Natural killer cell (primary cell): ENCODE data around the gene KLHL12. TPM values are rescaled to one million over a fixed set of nuclear protein-coding genes. Genes with fewer than 3 reads are reported as not detected.

Experiments
- ATAC-seq, 3 donors: fragments of 150-1000 bp in 2 of 3; fragments of 200-7000 bp in 1 of 3; cut with Tn5 transposase; 1 replicate in 1 of 3; 2 replicates in 2 of 3; pipeline ENCODE4 v1.10.0; 2021; ENCODE audit warnings: mild to moderate bottlenecking in 2 of 3, moderate library complexity in 2 of 3
- DNase-seq, 2 donors: peaks; one replicate each; pipeline versions ENCODE4 v3.0.0 to v3.0.0-alpha.2; 2013 to 2021; ENCODE audit warnings: mixed read lengths in 1 of 2
- H3K27ac ChIP-seq: one replicate; pipeline ENCODE4 v1.5.1; 2013; ENCODE audit warnings: mild to moderate bottlenecking, low read length
- H3K27me3 ChIP-seq: one replicate; pipeline ENCODE4 v1.6.1; 2013; ENCODE audit warnings: low read length; ENCODE audit not compliant: control insufficient read depth, insufficient read depth
- H3K36me3 ChIP-seq: one replicate; pipeline ENCODE4 v1.6.1; 2013; ENCODE audit warnings: low read length; ENCODE audit not compliant: control insufficient read depth, insufficient read depth
- H3K4me1 ChIP-seq: one replicate; pipeline ENCODE4 v1.6.1; 2013; ENCODE audit warnings: low read length; ENCODE audit not compliant: control insufficient read depth, insufficient read depth
- H3K4me3 ChIP-seq: one replicate; pipeline ENCODE4 v1.5.1; 2013; ENCODE audit warnings: low read length
- H3K9me3 ChIP-seq: one replicate; pipeline ENCODE4 v1.6.1; 2013; ENCODE audit warnings: low read length; ENCODE audit not compliant: control insufficient read depth, insufficient read depth
- H3K27ac Mint-ChIP-seq, 2 donors: one replicate each; pipeline ENCODE4 v1.8.0; 2022; ENCODE audit warnings: mild to moderate bottlenecking in 2 of 2, mixed read lengths in 2 of 2, moderate library complexity in 1 of 2
- H3K27me3 Mint-ChIP-seq, 2 donors: one replicate each; pipeline ENCODE4 v1.8.0; 2022; ENCODE audit warnings: low read depth in 2 of 2, mixed read lengths in 2 of 2
- H3K36me3 Mint-ChIP-seq: one replicate; pipeline ENCODE4 v1.8.0; 2022; ENCODE audit warnings: mixed read lengths
- H3K4me1 Mint-ChIP-seq, 2 donors: one replicate each; pipeline ENCODE4 v1.8.0; 2022; ENCODE audit warnings: mixed read lengths in 2 of 2
- H3K4me3 Mint-ChIP-seq: one replicate; pipeline ENCODE4 v1.8.0; 2022; ENCODE audit warnings: mild to moderate bottlenecking, moderate library complexity, mixed read lengths
- H3K9me3 Mint-ChIP-seq, 2 donors: one replicate each; pipeline ENCODE4 v1.8.0; 2022; ENCODE audit warnings: mixed read lengths in 2 of 2
- WGBS: methylation state at CpG from one replicate; pipeline ENCODE4 v1.1.7; 2013; ENCODE audit warnings: missing lambda C conversion rate; ENCODE audit not compliant: insufficient coverage; 5-methylcytosine and 5-hydroxymethylcytosine counted together
- intact Hi-C: fragments of 100-400 bp; cut with micrococcal nuclease; formaldehyde crosslinking; loops from one replicate; pipeline ENCODE4 v1.14.2; 2022
- total RNA-seq, 4 donors: library from RNA; stranded (reverse); fragments of 120-200 nt in 1 of 4; gene quantifications; one replicate each; pipeline versions ENCODE4 v1.2.3 to v1.2.4, GENCODE V29; 2013 to 2022
- TF ChIP-seq, protein P1 (sequence below): fragments of 200-600 bp; IDR thresholded peaks from one replicate; pipeline ENCODE4 v1.8.0; 2022; ENCODE audit warnings: antibody characterized with exemption

Gene KLHL12
- total RNA-seq, 3 donors from 2014 or later (not counting 1 experiment from before 2014, with no cell fraction given) = 19.2 to 23.2 (median 22.6) TPM

- under 1% methylated on average over 84 of the region's 84 CpGs for WGBS
- no peaks in the 10 kb centered on the region for H3K9me3 Mint-ChIP-seq
- peak within 1 kb of the TSS; percentile 75 for H3K4me3 ChIP-seq
- H3K27me3 Mint-ChIP-seq = no peaks in the 10 kb centered on the region
- peaks cover 9% of the 10 kb centered on the region for H3K4me1 ChIP-seq
- peak within 1 kb of the TSS; percentile 87 for H3K27ac ChIP-seq
- intact Hi-C loops = loop anchor here (2.0 to 5.0 kb wide), 4 partner anchors 38 to 109 kb away; partner anchors contain the start of genes ADIPOR1, KLHL12 and PCAT6
- peak; percentile 96 to 98 for DNase-seq
- TF ChIP-seq, protein P1, sequence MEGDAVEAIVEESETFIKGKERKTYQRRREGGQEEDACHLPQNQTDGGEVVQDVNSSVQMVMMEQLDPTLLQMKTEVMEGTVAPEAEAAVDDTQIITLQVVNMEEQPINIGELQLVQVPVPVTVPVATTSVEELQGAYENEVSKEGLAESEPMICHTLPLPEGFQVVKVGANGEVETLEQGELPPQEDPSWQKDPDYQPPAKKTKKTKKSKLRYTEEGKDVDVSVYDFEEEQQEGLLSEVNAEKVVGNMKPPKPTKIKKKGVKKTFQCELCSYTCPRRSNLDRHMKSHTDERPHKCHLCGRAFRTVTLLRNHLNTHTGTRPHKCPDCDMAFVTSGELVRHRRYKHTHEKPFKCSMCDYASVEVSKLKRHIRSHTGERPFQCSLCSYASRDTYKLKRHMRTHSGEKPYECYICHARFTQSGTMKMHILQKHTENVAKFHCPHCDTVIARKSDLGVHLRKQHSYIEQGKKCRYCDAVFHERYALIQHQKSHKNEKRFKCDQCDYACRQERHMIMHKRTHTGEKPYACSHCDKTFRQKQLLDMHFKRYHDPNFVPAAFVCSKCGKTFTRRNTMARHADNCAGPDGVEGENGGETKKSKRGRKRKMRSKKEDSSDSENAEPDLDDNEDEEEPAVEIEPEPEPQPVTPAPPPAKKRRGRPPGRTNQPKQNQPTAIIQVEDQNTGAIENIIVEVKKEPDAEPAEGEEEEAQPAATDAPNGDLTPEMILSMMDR = no peak
- H3K4me3 Mint-ChIP-seq = peak within 1 kb of the TSS; percentile 97
- H3K9me3 ChIP-seq = no peaks in the 10 kb centered on the region
- peak; percentile 91 to 96 (median 91) for ATAC-seq
- H3K27me3 ChIP-seq = no peaks in the 10 kb centered on the region
- H3K36me3 Mint-ChIP-seq = peaks cover 13% of the 10 kb centered on the region
- peaks cover 24% of the 10 kb centered on the region for H3K36me3 ChIP-seq
- H3K27ac Mint-ChIP-seq = peak within 1 kb of the TSS; percentile 91 to 95
- peaks cover 14 to 27% of the 10 kb centered on the region in 2 donors for H3K4me1 Mint-ChIP-seq
Measured at GRCh38 chr1:202888531-202889360, 38.3 kb downstream of the KLHL12 start, which contains the start of gene RABIF. RABIF (minus strand) TSS chr1:202889149; CDS start chr1:202889098, 51 bp downstream.

GRCh38 chr1:202888221-202888530 lies 38.9 kb downstream of the KLHL12 start:
- Mint-ChIP-seq H3K27ac (peak overlapping the region; percentile 91 to 95), H3K4me1 (peaks cover 20 to 32% of the 10 kb centered on the region in 2 donors), H3K4me3 (peak overlapping the region; percentile 89), H3K36me3 (peaks cover 13% of the 10 kb centered on the region), H3K9me3 (no peaks in the 10 kb centered on the region), H3K27me3 (no peaks in the 10 kb centered on the region)
- H3K27me3 ChIP-seq = no peaks in the 10 kb centered on the region
- no peak for ATAC-seq
- WGBS = 0% methylated on average over 8 of the region's 10 CpGs
- TF ChIP-seq, protein P1 = no peak
- H3K4me1 ChIP-seq = peaks cover 9% of the 10 kb centered on the region
- H3K27ac ChIP-seq = peak overlapping the region; percentile 57
- H3K9me3 ChIP-seq = no peaks in the 10 kb centered on the region
- intact Hi-C loops = loop anchor here (2.0 to 5.0 kb wide), 4 partner anchors 39 to 109 kb away; partner anchors contain the start of genes ADIPOR1, KLHL12 and PCAT6
- peak overlapping the region; percentile 53 for H3K4me3 ChIP-seq
- DNase-seq = no peak
- peaks cover 20% of the 10 kb centered on the region for H3K36me3 ChIP-seq

GRCh38 chr1:202880961-202881460 lies 46.0 kb downstream of the KLHL12 start:
- H3K9me3 Mint-ChIP-seq = no peaks in the 10 kb centered on the region
- peaks cover 14% of the 10 kb centered on the region for H3K36me3 Mint-ChIP-seq
- Histone ChIP-seq H3K27ac (no peak overlapping the region), H3K4me1 (no peaks in the 10 kb centered on the region), H3K9me3 (no peaks in the 10 kb centered on the region), H3K27me3 (no peaks in the 10 kb centered on the region), H3K4me3 (no peak overlapping the region), H3K36me3 (peaks cover 34% of the 10 kb centered on the region)
- DNase-seq = no peak
- WGBS = 96% methylated on average over 10 of the region's 10 CpGs
- TF ChIP-seq, protein P1 = no peak
- intact Hi-C loops = no loop called here
- H3K4me3 Mint-ChIP-seq = no peak overlapping the region
- H3K27ac Mint-ChIP-seq = no peak overlapping the region
- ATAC-seq = no peak
- H3K27me3 Mint-ChIP-seq = no peaks in the 10 kb centered on the region
- H3K4me1 Mint-ChIP-seq = peaks cover 33 to 34% of the 10 kb centered on the region in 2 donors
